Right kidney (tissue), 1 donor: ENCODE data around the gene GPR157.
"Not testable (repeated sequence)": the region's sequence is repeated elsewhere in the genome, so short reads cannot be mapped to it uniquely, and the experiment has no call there.

Source experiments
- DNase-seq: peaks from one replicate; pipeline ENCODE4 v3.0.0-alpha.2; 2016

Gene GPR157

GRCh38 chr1:9118186-9118585 is 10.7 kb downstream of the GPR157 start:
- no peak for DNase-seq

- no peak for DNase-seq
Observed at GRCh38 chr1:9115351-9116205, 13.3 kb downstream of the GPR157 start.

GRCh38 chr1:9112961-9113880 is 15.7 kb downstream of the GPR157 start:
- no peak for DNase-seq

- no peak for DNase-seq
Observed at GRCh38 chr1:9111957-9112356, 16.9 kb downstream of the GPR157 start.

- DNase-seq, result no peak
Observed at GRCh38 chr1:9111357-9111691, 17.6 kb downstream of the GPR157 start.

GRCh38 chr1:9110669-9111356 is 18.1 kb downstream of the GPR157 start:
- DNase-seq, result peak; percentile 72

GRCh38 chr1:9108056-9108665 is 20.7 kb downstream of the GPR157 start:
- no peak for DNase-seq

- no peak for DNase-seq
Observed at GRCh38 chr1:9107136-9107535, 21.8 kb downstream of the GPR157 start.

GRCh38 chr1:9106286-9106685 is 22.6 kb downstream of the GPR157 start:
- DNase-seq, result no peak

GRCh38 chr1:9105336-9105867 is 23.5 kb downstream of the GPR157 start:
- no peak for DNase-seq

GRCh38 chr1:9101510-9102146 is 27.3 kb downstream of the GPR157 start:
- DNase-seq, result no peak

GRCh38 chr1:9100471-9101043 is 28.3 kb downstream of the GPR157 start:
- DNase-seq, result peak; percentile 35

GRCh38 chr1:9099555-9099954 is 29.3 kb downstream of the GPR157 start:
- no peak for DNase-seq

GRCh38 chr1:9097947-9098705 is 30.8 kb downstream of the GPR157 start:
- DNase-seq, result no peak

- DNase-seq, result no peak
Observed at GRCh38 chr1:9095818-9096217, 33.1 kb downstream of the GPR157 start.

GRCh38 chr1:9093996-9094595 is 34.8 kb downstream of the GPR157 start:
- not testable (repeated sequence) for DNase-seq

- no peak for DNase-seq
Observed at GRCh38 chr1:9093581-9093980, 35.3 kb downstream of the GPR157 start.

- no peak for DNase-seq
Observed at GRCh38 chr1:9093091-9093490, 35.8 kb downstream of the GPR157 start.

- DNase-seq, result no peak
Observed at GRCh38 chr1:9088807-9089206, 40.1 kb downstream of the GPR157 start.
